ENCODE results near the gene BRI3. TPM values are rescaled to one million over a fixed set of nuclear protein-coding genes. Genes with fewer than 3 reads are reported as not detected.

Gene BRI3, protein sequence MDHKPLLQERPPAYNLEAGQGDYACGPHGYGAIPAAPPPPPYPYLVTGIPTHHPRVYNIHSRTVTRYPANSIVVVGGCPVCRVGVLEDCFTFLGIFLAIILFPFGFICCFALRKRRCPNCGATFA
- total RNA-seq (2021; ENCODE audit: unreplicated experiment): 344 TPM
- 404 TPM for polyA plus RNA-seq (2012; ENCODE audit: insufficient read length)
- percentile 93 among the genes with signal in this experiment for Bru-seq, nascent RNA
- BruChase-seq, experiment 1, labeled RNA remaining after a 2-hour chase: percentile 90 among the genes with signal in this experiment
- BruChase-seq, experiment 2, labeled RNA remaining after a 6-hour chase: percentile 89 among the genes with signal in this experiment
- long read RNA-seq, transcript BRI3-201 (3 exons, 780 nt): major isoform, 35 of 88 reads
- long read RNA-seq, partial matches to known transcripts: 37 of 88 reads
- long read RNA-seq, other reads (novel, unspliced or antisense): 15 of 88 reads

DNA sequence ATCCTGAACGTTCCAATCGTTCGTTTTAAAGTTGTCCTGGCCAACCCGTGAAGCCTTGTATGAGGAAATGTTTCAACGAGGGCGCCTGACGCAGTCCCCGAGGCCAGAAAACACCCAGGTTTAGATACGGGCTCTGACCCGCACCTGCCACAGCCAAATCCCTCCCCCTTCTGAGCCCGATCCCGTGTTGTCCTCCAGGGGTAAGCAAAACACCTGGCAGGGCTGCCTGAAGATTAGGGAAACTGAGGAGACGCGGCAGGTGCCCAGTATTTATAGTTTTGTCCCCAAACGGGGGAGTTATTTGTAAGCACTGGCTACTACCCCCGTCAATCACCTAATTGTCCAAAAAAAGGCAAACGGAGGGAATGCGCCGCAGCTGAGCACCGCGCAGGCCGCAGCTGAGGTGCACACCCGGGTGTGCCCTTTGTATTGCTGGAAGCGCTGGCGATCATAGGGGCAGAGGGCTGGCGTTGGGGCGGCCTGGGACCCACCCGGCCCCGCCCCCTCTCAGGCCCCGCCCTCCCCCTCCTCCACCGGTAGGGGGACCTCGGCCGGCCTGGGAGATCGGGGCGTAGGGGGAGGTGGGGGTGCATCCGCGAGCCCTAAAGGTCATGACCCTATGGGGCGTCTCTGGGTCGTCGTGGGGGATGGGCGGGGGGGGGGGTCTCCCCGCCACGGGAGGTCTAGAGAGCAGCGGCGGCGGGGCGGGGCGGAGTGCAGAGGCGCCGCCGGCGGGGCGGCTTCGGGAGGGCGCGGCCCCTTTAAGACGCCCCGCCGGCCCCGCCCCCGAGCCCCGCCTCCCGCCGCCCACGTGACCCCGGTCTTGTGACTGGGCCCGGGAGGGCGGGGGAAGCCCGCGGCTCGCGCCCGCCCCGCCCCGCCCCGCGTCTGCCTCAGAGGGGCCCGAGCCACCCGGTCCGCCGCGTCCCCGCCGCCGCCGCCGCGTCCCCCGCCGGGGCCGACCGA, at the start of gene BRI3:
Gene BRI3, plus strand, starts transcription at position 896 of the 966 bp plus-strand sequence. CDS start 110 bp downstream, outside the sequence.
- intact Hi-C loops (cut with micrococcal nuclease; ENCODE audit: unreplicated experiment) (no loop called here), in situ Hi-C loops (cut with HindIII; ENCODE audit: low pct_unique_long_range_greater_than_20kb, low sequenced_read_pairs) (loop anchor here (25.0 kb wide), 1 partner anchor 106 kb away; no protein-coding TSS in a partner anchor)
- peaks cover 2% of the 10 kb centered on the region for H3K36me3 ChIP-seq (ENCODE audit: control insufficient read depth, insufficient read depth, low read length)
- BruUV-seq (replicated peaks): no TSS peak
- TF ChIP-seq SIN3A (IDR thresholded peaks at IDR 0.05; ENCODE audit: borderline replicate concordance, insufficient read depth, low read depth, low read length) (no peak), TCF7L2 (IDR thresholded peaks at IDR 0.05; ENCODE audit: low read depth, low read length) (peak; percentile 29; the same call in 1 of the 2 replicates)
- CTCF ChIA-PET: interaction anchor here (0.6 kb wide), 1 partner anchor 504 kb away, joined by 3 read pairs; no protein-coding TSS in a partner anchor
- ATAC-seq (peak; percentile 76), DNase-seq (ENCODE audit: low read depth, low spot score) (no peak)
- no peaks in the 10 kb centered on the region for H3K27me3 ChIP-seq (ENCODE audit: control insufficient read depth, insufficient read depth, low read length)
- POLR2A ChIA-PET: no interaction called here
- peak within 1 kb of the TSS; percentile 89 to 90 for H3K4me3 ChIP-seq (ENCODE audit: low read depth in 2 of 2, low read length in 2 of 2)
- H3K27ac ChIP-seq (ENCODE audit: low read length): peak within 1 kb of the TSS; percentile 98
- H3K9me3 ChIP-seq (ENCODE audit: control insufficient read depth, insufficient read depth, low read depth, low read length): no peaks in the 10 kb centered on the region
- H3K4me1 ChIP-seq (ENCODE audit: control insufficient read depth, insufficient read depth, low read length): peaks cover 29% of the 10 kb centered on the region

DNA sequence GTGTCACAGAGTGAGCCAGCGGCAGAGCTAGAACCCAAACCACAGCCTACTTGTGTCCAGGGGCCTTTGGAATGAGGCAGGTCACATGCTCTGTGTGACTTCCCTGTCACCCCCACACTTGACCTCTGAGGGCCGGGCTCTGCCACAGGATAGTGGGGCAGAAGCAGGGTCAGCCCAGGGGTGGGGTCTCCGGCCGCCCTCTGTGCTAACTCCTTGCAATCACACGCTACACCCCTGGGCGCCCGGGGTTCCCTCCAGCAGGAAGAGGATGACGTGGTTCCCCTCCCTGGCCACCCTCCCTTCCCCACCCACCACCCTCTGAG, 49.3 kb upstream of the BRI3 start:
- CTCF ChIA-PET: no interaction called here
- in situ Hi-C loops (cut with HindIII; ENCODE audit: low pct_unique_long_range_greater_than_20kb, low sequenced_read_pairs): no loop called here

DNA sequence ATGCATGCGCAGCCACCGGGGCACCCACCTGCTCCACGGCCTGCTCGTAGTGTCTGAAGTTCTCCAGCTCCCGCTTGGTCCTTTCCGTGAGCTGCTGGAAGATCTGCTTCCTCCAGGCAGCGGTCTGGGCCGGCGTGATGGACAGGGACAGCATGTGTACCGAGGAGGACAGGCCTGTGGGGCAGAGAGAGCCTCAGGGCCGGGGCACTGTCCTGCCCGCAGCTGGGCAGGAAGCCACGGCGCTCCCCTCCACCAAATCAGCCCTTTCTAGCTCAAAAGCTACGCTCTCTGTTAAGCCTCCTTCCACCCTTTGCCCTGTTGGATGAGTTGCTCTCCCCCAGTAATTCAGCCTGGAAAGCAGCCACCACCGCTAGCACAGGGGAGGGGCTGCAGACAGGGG, 48.7 kb upstream of the BRI3 start:
- BruUV-seq (replicated peaks): no TSS peak
- Histone ChIP-seq H3K27ac (ENCODE audit: low read length) (no peak overlapping the region), H3K27me3 (ENCODE audit: control insufficient read depth, insufficient read depth, low read length) (no peaks in the 10 kb centered on the region), H3K4me3 (ENCODE audit: low read depth in 2 of 2, low read length in 2 of 2) (no peak overlapping the region), H3K4me1 (ENCODE audit: control insufficient read depth, insufficient read depth, low read length) (no peaks in the 10 kb centered on the region), H3K36me3 (ENCODE audit: control insufficient read depth, insufficient read depth, low read length) (no peaks in the 10 kb centered on the region), H3K9me3 (ENCODE audit: control insufficient read depth, insufficient read depth, low read depth, low read length) (no peaks in the 10 kb centered on the region)
- no peak for ATAC-seq
- in situ Hi-C loops (cut with HindIII; ENCODE audit: low pct_unique_long_range_greater_than_20kb, low sequenced_read_pairs) (no loop called here), intact Hi-C loops (cut with micrococcal nuclease; ENCODE audit: unreplicated experiment) (loop anchor here (10.0 kb wide), 1 partner anchor 208 kb away; no protein-coding TSS in a partner anchor)
- TF ChIP-seq TCF7L2 (IDR thresholded peaks at IDR 0.05; ENCODE audit: low read depth, low read length) (no peak), REST (IDR thresholded peaks at IDR 0.05; ENCODE audit: insufficient read depth in 1 of 2, low read depth in 2 of 2, low read length in 1 of 2) (no peak), POLR2AphosphoS5 (IDR thresholded peaks at IDR 0.05; ENCODE audit: low read depth, low read length) (no peak), CTCF (IDR thresholded peaks at IDR 0.05) (no peak), SIN3A (IDR thresholded peaks at IDR 0.05; ENCODE audit: borderline replicate concordance, insufficient read depth, low read depth, low read length) (no peak)
- POLR2A ChIA-PET: no interaction called here
- DNase-seq (ENCODE audit: low read depth, low spot score): no peak
- CTCF ChIA-PET: no interaction called here

More for the DNA sequence above, 49.3 kb upstream of the BRI3 start:
- no peaks in the 10 kb centered on the region for H3K27me3 ChIP-seq (ENCODE audit: control insufficient read depth, insufficient read depth, low read length)
- H3K27ac ChIP-seq (ENCODE audit: low read length): no peak overlapping the region
- H3K9me3 ChIP-seq (ENCODE audit: control insufficient read depth, insufficient read depth, low read depth, low read length): no peaks in the 10 kb centered on the region
- POLR2A ChIA-PET: no interaction called here
- TF ChIP-seq SIN3A (IDR thresholded peaks at IDR 0.05; ENCODE audit: borderline replicate concordance, insufficient read depth, low read depth, low read length): no peak
- intact Hi-C loops (cut with micrococcal nuclease; ENCODE audit: unreplicated experiment): loop anchor here (10.0 kb wide), 1 partner anchor 207 kb away; no protein-coding TSS in a partner anchor
- DNase-seq (ENCODE audit: low read depth, low spot score): no peak
- no peaks in the 10 kb centered on the region for H3K36me3 ChIP-seq (ENCODE audit: control insufficient read depth, insufficient read depth, low read length)
- BruUV-seq (replicated peaks): no TSS peak
- H3K4me3 ChIP-seq (ENCODE audit: low read depth in 2 of 2, low read length in 2 of 2): no peak overlapping the region
- no peak for ATAC-seq
- no peaks in the 10 kb centered on the region for H3K4me1 ChIP-seq (ENCODE audit: control insufficient read depth, insufficient read depth, low read length)
